ENCODE measurements around the gene NUCB1. TPM values are rescaled to one million over a fixed set of nuclear protein-coding genes. Genes with fewer than 3 reads are reported as not detected.

The NUCB1 gene
- 100 to 1,000 TPM in 3 of 4 donors, 10 to 100 TPM in 1; 98.5 to 211 (median 173) TPM for total RNA-seq

DNA sequence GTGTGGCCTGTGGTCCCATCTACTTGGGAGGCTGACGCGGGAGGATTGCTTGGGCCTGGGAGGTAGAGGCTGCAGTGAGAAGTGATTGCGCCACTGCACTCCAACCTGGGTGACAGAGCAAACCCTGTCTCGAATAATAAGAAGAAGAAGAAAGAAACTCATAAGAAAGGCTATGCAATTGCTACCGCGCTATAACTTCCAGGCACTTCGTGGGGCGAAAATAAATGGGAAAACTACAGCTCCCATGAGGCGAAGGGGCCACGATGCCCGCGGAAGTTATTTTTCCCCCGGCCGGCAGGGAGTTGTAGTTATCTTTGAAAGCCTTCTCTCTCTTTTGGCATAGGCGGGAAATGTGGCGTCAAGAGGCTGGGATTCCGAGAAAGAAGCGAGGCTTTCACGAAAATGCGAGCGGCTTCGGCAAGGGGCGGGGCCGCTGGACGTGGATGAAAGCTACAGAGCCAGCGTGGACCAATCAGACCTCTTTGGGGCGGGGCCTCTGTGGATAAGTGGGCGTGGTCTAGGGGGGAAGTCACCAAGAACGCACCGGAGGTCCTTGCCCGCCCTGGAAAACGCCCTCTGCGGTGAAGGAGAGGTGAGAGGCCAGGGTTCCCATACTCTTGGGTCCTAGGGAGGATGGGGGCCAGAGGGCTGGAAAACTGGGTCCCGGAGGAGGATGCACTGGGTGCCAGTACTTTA, at the start of gene NUCB1:
Gene NUCB1, plus strand, starts transcription at position 532 of the 696 bp plus-strand sequence. CDS start 485 bp downstream, outside the sequence.
- intact Hi-C loops (cut with DNase I; ENCODE audit: low total_unique reads) = loop anchor here (10.0 kb wide), 1 partner anchor 65 kb away; the partner anchor contains the start of gene FTL
- peak; percentile 100 for DNase-seq
- TF ChIP-seq, protein P1, sequence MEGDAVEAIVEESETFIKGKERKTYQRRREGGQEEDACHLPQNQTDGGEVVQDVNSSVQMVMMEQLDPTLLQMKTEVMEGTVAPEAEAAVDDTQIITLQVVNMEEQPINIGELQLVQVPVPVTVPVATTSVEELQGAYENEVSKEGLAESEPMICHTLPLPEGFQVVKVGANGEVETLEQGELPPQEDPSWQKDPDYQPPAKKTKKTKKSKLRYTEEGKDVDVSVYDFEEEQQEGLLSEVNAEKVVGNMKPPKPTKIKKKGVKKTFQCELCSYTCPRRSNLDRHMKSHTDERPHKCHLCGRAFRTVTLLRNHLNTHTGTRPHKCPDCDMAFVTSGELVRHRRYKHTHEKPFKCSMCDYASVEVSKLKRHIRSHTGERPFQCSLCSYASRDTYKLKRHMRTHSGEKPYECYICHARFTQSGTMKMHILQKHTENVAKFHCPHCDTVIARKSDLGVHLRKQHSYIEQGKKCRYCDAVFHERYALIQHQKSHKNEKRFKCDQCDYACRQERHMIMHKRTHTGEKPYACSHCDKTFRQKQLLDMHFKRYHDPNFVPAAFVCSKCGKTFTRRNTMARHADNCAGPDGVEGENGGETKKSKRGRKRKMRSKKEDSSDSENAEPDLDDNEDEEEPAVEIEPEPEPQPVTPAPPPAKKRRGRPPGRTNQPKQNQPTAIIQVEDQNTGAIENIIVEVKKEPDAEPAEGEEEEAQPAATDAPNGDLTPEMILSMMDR (IDR thresholded peaks at IDR 0.05) = peak; percentile 21 to 57 (median 34)
- peak; percentile 68 to 73 for TF ChIP-seq POLR2A (IDR thresholded peaks at IDR 0.05)
- Histone ChIP-seq H3K27ac (peak within 1 kb of the TSS; percentile 89 to 98), H3K36me3 (no peaks in the 10 kb centered on the region), H3K4me3 (peak within 1 kb of the TSS; percentile 67 to 89), H3K4me1 (peaks cover 0 to 9% of the 10 kb centered on the region in 2 donors), H3K9me3 (no peaks in the 10 kb centered on the region), H3K27me3 (no peaks in the 10 kb centered on the region)

DNA sequence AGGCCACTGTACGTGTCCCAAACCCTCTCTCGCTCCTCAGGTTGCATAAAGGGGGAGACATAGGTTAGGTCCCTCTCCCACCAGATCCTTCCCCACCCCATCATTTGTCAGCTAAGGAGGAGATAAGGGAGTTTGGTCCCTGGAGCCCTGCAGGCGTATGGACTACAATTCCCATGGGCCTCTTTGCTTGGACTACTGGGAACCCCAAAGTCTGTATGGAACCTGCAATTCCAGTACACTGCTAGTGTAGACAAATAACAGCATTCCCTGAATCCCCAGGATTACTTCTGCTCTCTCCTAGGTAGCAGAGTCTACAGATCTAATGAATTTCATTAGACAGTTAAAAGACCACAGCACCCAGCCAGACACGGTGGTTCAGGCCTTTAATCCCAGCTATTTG, 47.8 kb upstream of the NUCB1 start:
- no peak for DNase-seq
- intact Hi-C loops (cut with DNase I; ENCODE audit: low total_unique reads) = no loop called here
- Histone ChIP-seq H3K27me3 (no peaks in the 10 kb centered on the region), H3K9me3 (no peaks in the 10 kb centered on the region), H3K36me3 (no peaks in the 10 kb centered on the region), H3K4me3 (no peak overlapping the region), H3K4me1 (no peaks in the 10 kb centered on the region), H3K27ac (no peak overlapping the region)
- TF ChIP-seq, protein P1 (IDR thresholded peaks at IDR 0.05) = no peak
- TF ChIP-seq POLR2A (IDR thresholded peaks at IDR 0.05) = no peak

DNA sequence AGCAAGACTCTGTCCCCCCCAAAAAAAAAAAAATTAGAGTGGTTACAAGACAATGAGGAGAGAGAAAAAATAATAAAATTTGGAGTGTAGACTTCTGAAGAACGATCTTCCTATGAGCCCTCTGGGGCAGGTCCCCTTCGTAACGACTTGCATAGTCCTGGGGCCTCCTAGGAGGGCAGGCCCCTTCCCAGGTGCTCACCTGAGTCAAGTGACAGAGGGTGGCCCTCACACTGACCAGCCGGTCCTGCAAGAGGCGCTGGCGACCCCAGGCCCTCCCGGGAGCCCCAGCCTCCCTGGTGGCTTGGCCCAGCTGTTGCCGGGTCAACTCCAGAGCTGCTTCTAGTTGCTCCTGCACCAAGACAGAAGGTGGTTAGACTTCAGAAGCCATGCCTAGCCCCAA, 46.6 kb upstream of the NUCB1 start:
- Histone ChIP-seq H3K9me3 (no peaks in the 10 kb centered on the region), H3K27me3 (no peaks in the 10 kb centered on the region), H3K4me1 (no peaks in the 10 kb centered on the region), H3K4me3 (no peak overlapping the region), H3K27ac (no peak overlapping the region), H3K36me3 (no peaks in the 10 kb centered on the region)
- TF ChIP-seq, protein P1 (IDR thresholded peaks at IDR 0.05) = no peak
- no peak for TF ChIP-seq POLR2A (IDR thresholded peaks at IDR 0.05)
- no peak for DNase-seq
- intact Hi-C loops (cut with DNase I; ENCODE audit: low total_unique reads) = no loop called here

DNA sequence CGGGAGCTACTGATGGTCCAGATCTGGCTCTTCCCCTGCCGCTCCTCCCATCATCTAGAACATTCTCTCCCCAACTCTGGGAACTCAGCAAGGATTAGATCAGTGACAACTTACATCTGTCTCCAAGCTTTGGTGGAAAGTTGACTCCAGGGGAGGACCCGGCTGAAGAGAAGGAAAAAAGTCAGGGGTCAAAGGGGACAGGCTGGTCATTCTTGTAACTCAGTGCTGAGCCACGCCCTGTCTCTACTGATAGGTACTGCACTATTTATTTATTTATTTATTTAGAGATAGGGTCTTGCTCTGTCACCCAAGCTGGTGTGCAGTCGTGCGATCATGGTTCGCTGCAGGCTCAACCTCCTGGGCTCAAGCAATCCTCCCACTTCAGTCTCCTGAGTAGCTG, 46.0 kb upstream of the NUCB1 start:
- no peak for DNase-seq
- H3K36me3 ChIP-seq = no peaks in the 10 kb centered on the region
- intact Hi-C loops (cut with DNase I; ENCODE audit: low total_unique reads) = no loop called here
- TF ChIP-seq, protein P1 (IDR thresholded peaks at IDR 0.05) = no peak
- TF ChIP-seq POLR2A (IDR thresholded peaks at IDR 0.05) = no peak
- no peaks in the 10 kb centered on the region for H3K27me3 ChIP-seq
- no peak overlapping the region for H3K27ac ChIP-seq
- no peaks in the 10 kb centered on the region for H3K9me3 ChIP-seq
- no peaks in the 10 kb centered on the region for H3K4me1 ChIP-seq
- H3K4me3 ChIP-seq = no peak overlapping the region

DNA sequence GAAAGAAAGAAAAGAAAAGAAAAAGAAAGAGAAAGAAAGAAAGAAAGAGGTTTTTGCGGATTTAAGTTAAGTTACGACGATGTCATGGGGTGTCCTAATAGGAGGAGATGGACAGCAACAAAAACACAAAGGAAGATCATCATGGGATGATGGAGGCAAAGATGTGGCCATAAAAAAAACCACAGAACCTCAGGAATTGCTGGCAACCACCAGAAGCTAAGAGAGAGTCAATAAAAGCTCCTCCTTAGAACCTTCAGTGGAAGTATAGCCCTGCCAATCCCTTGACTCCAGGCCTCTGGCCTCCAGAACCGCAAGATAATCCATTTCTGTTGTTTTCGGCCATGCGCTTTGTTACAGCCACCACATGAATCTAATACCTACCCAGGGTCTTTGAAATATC, 43.2 kb upstream of the NUCB1 start:
- Histone ChIP-seq H3K4me1 (no peaks in the 10 kb centered on the region), H3K27me3 (no peaks in the 10 kb centered on the region), H3K9me3 (no peaks in the 10 kb centered on the region), H3K27ac (no peak overlapping the region), H3K36me3 (no peaks in the 10 kb centered on the region), H3K4me3 (no peak overlapping the region)
- intact Hi-C loops (cut with DNase I; ENCODE audit: low total_unique reads) = no loop called here
- TF ChIP-seq, protein P1 (IDR thresholded peaks at IDR 0.05) = no peak
- TF ChIP-seq POLR2A (IDR thresholded peaks at IDR 0.05) = no peak
- DNase-seq = no peak

Measured in uterus (tissue), 4 donors.